SIG-M5 treated with dmso at 0.1 percent for 504 hours (cell line): Measurements from ENCODE around the gene SPTY2D1.
"Not testable (repeated sequence)": the region's sequence is repeated elsewhere in the genome, so short reads cannot be mapped to it uniquely, and the experiment has no call there.

ENCODE experiments used
- DNase-seq: peaks from one replicate; lab custom pipeline; 2025; ENCODE audit not compliant: unreplicated experiment; lab: John Stamatoyannopoulos, UW

Gene SPTY2D1, protein sequence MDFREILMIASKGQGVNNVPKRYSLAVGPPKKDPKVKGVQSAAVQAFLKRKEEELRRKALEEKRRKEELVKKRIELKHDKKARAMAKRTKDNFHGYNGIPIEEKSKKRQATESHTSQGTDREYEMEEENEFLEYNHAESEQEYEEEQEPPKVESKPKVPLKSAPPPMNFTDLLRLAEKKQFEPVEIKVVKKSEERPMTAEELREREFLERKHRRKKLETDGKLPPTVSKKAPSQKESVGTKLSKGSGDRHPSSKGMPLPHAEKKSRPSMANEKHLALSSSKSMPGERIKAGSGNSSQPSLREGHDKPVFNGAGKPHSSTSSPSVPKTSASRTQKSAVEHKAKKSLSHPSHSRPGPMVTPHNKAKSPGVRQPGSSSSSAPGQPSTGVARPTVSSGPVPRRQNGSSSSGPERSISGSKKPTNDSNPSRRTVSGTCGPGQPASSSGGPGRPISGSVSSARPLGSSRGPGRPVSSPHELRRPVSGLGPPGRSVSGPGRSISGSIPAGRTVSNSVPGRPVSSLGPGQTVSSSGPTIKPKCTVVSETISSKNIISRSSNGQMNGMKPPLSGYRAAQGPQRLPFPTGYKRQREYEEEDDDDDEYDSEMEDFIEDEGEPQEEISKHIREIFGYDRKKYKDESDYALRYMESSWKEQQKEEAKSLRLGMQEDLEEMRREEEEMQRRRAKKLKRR

DNA sequence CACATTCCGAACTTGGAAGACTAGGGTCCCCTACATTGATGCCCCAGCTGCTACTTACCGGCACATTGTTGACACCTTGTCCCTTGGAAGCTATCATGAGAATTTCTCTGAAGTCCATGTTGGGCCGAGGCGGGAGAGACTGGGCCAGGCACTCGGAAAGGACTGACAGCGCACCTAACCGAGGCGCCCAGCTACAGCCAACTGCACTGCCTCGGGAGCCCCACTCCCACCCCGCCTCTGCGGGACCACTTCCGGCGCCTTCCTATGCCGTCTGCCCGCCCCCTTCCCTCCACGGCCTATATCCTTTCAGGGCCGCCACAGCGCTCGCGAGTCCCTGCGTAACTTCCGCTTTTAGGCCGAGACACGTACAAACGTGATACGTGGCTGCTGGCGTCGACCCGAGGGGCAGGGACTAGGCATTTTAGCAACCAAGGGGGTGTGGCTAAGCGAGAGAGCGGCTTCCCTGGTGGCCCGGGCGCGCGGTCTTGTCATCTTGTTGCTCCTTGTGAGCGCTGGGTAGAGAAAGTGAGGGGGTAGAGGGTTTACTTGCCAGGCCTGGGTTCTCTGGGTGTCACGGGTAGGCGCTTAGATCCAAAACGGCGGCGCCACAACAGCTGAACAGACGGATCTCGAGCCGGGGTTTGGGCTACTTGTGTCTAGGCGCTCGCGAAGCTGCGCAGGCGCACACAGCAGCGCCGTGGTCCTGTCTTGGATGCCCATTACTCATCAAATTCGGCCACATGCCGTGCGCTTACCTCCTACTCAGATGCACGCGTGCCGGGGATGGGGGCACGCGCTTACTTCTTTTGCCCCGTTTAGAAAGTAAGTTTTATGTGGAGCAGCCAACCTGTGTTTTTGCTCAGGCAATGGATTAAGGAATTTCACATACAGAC is at the start of gene SPTY2D1:
Gene SPTY2D1 (minus strand): TSS at position 203 of the 893 bp plus-strand sequence. CDS start 85 bp downstream, at position 118.
- DNase-seq, result peak; percentile 98

DNA sequence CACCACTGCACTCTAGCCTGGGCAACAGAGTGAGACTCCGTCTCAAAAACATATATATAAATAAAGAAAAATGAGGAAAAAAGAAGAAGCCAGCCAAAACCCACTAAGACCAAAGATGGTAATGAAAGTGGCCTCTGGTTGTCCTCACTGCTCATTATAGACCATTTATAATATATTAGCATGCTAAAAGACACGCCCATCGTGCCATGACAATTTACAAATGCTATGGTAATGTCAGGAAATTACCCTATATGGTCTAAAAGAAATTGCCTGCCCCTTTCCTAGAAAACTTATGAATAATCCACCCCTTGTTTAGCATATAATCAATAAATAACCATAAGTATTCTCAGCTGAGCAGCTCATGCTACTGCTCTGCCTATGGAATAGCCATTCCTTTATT is 48.3 kb upstream of the SPTY2D1 start:
- DNase-seq, result no peak

DNA sequence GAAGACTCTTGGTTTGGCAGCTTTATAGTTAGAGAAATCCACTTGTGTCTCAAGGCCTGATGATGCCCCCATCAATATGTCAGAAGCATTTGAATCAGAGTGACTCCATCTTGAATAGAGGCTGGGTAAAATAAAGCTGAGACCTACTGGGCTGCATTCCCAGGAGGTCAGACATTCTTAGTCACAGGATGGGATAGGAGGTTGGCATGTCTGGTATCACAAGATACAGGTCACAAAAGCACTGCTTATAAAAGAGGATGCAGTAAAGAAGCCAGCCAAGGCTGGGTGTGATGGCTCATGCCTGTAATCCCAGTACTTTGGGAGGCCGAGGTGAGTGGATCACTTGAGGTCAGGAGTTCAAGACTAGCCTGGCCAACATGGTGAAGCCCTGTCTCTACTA is 47.8 kb upstream of the SPTY2D1 start:
- DNase-seq, result not testable (repeated sequence)

DNA sequence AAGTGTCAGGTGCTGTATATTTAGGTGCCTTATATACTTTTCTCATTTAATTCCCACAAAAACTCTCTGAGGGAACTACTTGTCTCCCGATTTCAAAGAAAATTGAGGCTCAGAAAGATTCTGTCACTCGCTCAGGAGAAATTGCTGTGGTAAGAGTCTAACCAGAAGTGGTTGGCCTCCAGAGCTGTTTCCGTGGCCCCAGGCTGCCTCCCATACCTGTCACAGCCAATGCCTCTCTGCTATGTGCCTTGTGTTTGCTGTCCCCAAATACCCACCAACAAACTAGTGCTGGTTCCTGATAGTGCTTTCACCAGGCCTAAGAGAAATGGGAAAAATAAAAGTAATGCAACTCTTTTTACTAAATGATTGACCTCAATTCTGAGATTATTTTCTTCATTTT is 43.4 kb upstream of the SPTY2D1 start:
- DNase-seq, result no peak

DNA sequence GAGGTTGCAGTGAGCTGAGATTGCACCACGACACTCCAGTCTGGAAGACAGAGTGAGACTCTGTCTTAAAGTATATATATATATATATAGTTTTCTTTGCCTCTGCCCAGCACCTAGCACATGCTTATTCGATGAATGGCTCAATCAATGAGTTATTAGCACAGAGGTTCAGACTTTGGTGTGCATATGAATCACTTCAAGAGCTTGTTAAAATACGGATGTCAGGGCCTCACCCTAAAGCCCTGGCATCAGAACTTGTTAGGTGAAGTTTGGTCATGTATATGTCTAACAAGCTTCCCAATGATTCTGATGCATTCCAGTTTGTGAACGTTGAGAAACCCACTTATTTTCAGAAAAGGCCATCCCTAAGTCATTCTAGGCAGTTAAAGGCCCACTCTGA is 42.7 kb upstream of the SPTY2D1 start:
- DNase-seq, result no peak

DNA sequence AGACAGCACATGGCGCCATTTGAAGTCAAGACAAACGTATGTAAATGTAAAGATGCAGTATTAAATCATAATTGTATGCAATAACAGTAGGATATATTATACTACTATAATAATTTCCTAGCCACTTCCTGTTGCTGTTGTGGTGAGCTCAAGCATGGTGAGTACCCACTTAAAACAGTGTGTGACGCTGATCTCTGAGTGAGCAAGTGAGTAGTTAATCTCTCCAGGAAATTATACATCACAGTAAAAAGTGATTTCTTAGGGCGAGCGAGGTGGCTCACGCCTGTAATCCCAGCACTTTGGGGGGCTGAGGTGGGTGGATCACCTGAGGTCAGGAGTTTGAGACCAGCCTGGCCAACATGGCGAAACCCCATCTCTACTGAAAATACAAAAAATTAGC is 38.1 kb upstream of the SPTY2D1 start:
- not testable (repeated sequence) for DNase-seq

DNA sequence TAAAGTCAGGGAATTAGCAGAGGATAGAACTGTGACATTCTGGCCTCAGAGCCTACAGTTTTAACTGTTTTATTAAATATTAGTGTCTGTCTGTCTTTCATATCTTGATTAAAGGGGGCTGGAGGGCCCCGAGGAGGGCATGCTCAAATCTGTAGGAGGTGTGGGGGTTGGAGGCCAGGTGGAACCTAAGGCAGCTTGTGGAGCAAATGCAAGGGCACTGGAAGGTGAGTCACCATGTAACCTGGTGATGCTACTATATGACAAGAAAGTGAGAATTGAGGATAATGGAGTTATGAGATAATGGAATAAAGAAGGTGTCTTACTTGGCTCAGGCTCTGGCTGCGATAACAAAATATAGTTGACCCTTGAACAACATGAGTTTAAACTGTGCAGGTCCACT is 37.1 kb upstream of the SPTY2D1 start:
- DNase-seq, result no peak

DNA sequence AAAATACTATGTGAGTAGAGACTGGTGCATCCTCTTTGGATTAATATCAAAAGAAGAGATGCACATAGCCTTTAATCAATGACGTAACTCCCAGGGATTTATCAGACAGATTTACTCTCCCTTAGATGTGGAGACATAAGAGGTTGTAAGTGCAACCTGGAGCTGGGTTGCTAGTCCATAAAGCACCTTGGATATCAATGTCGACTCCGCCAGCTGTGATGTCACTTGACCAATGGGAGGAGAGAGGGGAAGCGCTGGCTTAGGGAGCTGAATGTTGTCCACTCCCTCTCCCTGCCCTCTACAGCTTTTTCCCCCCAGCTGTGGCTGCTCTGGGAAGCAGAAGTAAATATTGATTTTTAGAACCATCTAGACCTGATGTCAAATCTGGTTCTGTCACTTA is 35.6 kb upstream of the SPTY2D1 start:
- DNase-seq, result no peak

DNA sequence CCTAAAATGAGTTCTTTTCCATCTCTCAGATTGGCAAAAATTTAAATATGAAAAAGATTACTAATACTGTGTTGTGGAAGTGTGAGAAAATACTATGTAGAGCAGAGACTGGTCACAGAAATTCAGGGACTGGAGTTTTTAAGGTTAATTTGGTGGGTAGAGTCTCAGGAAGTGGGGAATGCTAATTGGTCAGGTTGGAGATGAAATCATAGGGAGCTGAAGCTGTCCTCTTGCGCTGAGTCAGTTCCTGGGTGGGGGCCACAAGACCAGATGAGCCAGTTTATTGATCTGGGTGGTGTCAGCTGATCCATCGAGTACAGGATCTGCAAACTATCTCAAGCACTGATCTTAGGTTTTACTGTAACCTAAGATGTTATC is 35.1 kb upstream of the SPTY2D1 start:
- no peak for DNase-seq

DNA sequence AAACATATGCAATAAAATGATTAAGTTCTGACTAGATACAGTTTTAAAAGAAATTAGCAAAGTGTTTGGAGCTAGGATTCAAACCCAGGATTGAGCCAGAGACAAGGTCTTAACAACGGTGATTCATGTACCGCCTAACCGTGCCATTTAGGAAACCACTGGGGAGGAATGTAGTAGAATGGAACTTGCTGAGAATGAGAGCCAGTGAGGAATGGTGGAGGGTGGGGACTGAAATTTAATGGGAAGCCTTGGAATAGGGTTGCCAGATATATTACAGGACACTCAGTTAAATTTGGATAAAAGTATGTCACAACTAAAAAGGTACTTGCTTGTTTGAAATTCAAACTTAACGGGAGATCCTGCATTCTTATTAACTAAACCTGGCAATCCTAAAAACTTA is 34.0 kb upstream of the SPTY2D1 start:
- DNase-seq, result no peak

DNA sequence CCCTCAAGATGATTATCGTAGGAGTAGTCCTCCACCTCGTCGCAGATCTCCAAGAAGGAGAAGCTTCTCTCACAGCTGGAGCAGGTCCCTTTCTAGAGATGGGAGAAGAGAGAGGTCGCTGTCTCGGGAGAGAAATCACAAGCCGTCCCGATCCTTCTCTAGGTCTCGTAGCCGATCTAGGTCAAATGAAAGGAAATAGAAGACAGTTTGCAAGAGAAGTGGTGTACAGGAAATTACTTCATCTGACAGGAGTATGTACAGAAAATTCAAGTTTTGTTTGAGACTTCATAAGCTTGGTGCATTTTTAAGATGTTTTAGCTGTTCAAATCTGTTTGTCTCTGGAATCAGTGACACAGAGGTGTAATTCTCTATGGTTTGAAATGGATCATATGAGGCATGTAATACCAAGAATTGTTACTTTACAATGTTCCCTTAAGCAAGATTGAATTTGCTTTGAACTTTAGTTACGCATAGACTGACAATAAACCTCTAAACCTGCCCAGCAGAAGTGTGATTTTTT is 31.3 kb upstream of the SPTY2D1 start:
- not testable (repeated sequence) for DNase-seq

DNA sequence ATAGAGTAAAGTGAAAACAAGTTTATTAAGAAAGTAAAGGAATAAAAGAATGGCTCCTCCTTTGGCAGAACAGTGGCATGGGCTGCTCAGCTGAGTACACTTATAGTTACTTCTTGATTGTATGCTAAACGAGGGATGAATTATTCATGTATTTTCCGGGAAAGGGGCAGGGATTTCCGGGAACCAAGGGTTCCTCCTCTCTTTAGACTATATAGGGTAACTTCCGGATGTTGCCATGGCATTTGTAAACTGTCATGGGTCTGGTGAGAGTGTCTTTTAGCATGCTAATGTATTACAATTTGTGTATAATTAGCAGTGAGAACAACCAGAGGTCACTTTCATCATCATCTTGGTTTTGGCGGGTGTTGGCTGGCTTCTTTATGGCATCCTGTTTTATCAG is 23.5 kb upstream of the SPTY2D1 start:
- no peak for DNase-seq

DNA sequence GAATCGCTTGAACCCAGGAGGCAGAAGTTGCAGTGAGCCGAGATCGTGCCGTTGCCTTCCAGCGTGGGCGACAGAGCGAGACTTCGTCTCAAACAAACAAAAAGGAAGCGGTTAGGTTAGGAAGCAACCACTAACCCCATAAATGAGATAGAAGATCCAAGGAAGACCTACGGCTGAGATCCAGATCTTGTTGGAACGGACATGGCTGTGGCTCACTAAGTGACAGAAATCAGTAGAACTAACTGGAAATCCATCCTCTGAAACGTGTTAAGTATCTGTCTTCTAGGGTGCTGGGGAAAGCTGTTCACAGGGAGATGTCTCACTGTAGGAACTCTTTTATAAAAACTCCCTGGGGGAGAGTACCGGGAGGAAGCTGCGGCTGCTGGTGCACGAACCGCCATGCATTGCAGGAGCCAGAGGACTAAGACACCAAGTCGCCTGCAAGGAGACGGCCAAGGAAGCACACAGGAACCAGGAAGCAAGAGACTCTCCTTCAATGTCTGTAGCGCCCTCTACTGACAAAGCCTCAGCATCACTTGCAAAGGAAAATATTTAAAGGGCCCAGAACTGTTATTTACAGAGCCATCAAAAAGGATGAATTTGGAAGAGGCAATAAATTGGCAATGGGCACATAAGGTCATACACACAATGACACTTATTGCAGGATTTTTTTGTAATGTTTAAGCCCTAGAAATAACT is 16.9 kb upstream of the SPTY2D1 start:
- DNase-seq, result peak; percentile 54

DNA sequence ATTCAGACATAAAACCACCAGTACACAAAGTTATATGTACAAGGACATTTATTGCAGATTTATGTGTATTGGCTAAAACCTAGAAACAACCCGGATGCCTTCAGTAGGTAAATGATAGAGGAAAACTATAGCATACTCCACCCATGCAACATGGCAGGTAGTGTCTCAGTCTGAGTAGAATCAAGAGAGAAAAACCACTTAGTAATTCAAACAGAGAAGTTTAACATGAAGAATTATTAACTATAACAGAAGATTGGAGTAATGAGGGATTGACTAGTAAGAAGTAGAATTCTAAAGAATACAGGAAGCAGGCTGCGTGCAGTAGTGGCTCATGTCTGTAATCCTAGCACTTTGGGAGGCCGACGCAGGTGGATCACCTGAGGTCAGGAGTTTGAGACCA is 16.2 kb upstream of the SPTY2D1 start:
- no peak for DNase-seq

DNA sequence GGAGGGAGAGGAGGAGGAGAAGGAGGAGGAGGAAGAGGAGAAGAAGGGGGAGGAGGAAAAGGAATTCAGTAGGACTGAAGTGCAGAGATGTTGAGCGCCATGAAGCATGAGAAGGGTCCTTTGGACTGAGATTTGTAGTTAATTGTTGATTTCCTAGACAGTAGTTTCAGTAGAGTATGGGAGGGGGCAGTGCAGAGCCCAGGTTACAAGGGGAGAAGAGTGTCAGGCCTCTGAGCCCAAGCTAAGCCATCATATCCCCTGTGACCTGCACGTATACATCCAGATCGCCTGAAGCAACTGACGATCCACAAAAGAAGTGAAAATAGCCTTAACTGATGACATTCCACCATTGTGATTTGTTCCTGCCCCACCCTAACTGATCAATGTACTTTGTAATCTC is 8.9 kb upstream of the SPTY2D1 start:
- not testable (repeated sequence) for DNase-seq

DNA sequence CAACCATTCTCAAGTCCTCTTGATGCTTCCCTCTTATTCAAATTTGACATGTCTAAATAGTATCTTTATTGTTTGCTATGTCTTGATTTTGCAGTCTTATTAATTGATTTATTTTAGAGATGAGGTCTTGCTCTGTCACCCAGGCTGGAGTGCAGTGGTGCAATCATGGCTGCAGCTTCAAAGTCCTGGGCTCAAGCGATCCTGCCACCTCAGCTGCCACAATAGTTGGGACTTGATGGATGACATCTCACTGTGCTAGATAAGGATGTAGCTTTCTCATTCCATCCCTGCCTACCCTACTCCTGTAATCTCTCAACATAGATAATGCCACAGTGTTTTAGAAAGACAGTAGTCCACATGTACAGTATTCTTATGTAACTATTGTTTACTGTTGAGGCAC is 7.5 kb upstream of the SPTY2D1 start:
- DNase-seq, result no peak

DNA sequence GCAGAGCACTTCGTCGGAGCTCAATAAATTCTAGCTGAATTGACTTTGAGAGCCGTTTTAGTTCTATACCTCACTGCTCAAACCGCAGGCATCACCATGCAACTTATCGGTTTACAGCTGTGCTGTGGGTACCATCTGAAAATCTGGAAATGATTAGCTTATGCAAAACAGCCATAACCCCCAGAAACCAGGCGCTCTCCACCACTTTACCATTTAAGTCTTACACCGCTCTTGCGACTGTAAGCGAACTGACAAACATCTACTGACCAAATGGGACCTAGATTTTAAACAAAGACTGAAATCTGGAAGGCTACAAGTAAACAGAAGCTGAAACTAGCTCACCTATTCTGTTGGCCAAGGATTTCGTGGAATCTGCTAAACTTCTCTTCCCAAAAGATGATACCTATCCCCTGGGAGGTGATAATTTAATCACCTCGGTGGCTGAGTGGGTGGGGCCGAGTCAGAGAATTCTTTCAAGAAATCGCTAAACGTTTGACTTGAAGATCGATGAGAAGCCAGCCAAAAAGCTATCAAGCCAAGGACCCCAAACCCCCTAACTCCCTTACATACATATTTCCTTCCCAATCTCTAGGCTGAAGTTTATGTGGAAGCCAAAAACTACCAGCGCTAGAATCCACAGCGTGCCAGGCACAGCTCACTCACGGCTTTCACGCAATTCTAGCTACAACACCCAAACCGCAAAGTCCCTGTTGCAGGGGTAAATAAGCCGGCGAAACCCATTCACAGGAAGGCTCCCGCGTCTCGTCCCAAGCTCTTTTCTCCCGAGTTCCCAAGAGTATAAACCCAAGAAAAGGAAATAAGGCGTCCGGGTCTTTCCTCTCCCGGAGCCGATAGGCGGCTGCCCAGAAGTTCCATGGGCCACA is 644 bp downstream of the SPTY2D1 start:
- no peak for DNase-seq

DNA sequence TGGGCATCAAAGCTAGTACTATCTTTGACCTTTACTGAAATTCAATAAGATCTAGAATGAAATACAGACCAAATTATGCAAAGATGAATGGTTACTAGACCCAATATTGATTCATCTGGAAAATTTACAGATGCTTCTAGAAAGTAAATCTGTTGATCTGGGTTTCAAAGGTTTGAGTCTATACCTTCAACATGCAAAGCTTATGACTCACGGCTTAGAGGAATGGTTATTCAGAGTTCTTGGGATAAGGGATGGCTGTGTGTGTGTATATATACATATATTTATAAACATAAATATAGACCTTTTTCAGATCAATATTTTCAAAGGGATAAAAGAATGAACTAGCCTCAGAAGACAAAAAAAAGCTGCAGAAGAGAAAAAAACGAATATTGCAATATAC is 1.3 kb downstream of the SPTY2D1 start:
- DNase-seq, result no peak

DNA sequence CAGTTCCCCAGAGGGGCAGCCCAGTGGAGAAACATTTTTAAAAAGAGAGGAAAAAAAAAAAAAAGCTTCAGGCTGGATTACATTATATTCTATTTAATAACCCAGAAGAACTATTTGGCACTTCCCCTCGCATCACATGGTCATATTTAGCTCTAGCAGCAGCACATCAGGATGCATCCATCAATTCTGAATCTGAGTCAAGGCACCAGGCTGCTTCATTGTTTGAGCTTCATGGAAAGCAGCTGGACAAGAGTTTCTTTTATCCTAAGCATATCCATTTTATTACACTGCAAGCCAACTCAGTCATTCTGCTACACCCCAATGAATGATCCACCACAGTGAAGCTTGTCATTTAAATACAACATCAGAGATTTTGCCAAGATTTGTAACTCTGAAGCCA is 10.0 kb downstream of the SPTY2D1 start:
- no peak for DNase-seq

DNA sequence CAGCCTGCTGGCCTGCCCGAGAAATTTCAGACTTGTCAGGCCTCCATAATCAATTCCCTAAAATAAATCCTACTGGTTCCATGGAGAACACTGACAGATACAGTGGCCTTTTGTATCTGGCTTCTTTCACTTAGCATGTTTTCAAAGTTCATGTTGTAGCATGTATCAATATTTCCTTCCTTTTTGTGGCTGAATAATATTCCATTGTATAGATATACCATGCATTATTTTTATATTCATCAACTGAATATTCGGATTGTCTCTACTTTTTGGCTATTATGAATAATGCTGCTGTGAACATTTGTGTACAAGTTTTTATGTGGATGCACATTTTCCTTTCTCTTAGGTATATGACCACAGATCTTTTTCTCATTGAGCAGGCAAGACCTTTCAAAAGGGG is 10.4 kb downstream of the SPTY2D1 start:
- DNase-seq, result no peak
